Activated CD8-positive, alpha-beta memory T cell treated with anti-CD3 and anti-CD28 coated beads, Interleukin-2, amount 50 U/mL, for 24 hours (primary cell): ENCODE measurements around the gene IKBKE.

Source experiments
- DNase-seq: peaks from one replicate; pipeline ENCODE4 v3.0.0-alpha.2; 2020; ENCODE audit errors: extremely low read depth

The IKBKE gene

GRCh38 chr1:206512058-206512850 is 42.0 kb downstream of the IKBKE start:
- DNase-seq, result no peak

- no peak for DNase-seq
These were observed 42.5 kb downstream of the IKBKE start for GRCh38 chr1:206512851-206513180.

GRCh38 chr1:206513312-206514111 is 43.2 kb downstream of the IKBKE start:
- DNase-seq, result no peak

GRCh38 chr1:206514813-206515387 is 44.6 kb downstream of the IKBKE start:
- no peak for DNase-seq

- no peak for DNase-seq
These were observed 46.4 kb downstream of the IKBKE start for GRCh38 chr1:206516728-206516990.

GRCh38 chr1:206517784-206518183 is 47.5 kb downstream of the IKBKE start:
- DNase-seq, result no peak

- DNase-seq, result no peak
These were observed 47.9 kb downstream of the IKBKE start for GRCh38 chr1:206518206-206518605.

GRCh38 chr1:206518743-206519142 is 48.5 kb downstream of the IKBKE start:
- DNase-seq, result no peak

- DNase-seq, result no peak
These were observed 50.9 kb downstream of the IKBKE start for GRCh38 chr1:206521127-206521526.

- no peak for DNase-seq
These were observed 51.6 kb downstream of the IKBKE start for GRCh38 chr1:206521694-206522402.

- DNase-seq, result no peak
These were observed 54.6 kb downstream of the IKBKE start for GRCh38 chr1:206524739-206525364.

- DNase-seq, result no peak
These were observed 56.0 kb downstream of the IKBKE start for GRCh38 chr1:206526064-206526911.

- no peak for DNase-seq
These were observed 59.1 kb downstream of the IKBKE start for GRCh38 chr1:206529425-206529824.

GRCh38 chr1:206532368-206532767 is 62.1 kb downstream of the IKBKE start:
- no peak for DNase-seq

- DNase-seq, result no peak
These were observed 64.3 kb downstream of the IKBKE start for GRCh38 chr1:206534552-206534951.

GRCh38 chr1:206535853-206536188 is 65.5 kb downstream of the IKBKE start:
- no peak for DNase-seq

GRCh38 chr1:206537141-206537540 is 66.9 kb downstream of the IKBKE start:
- no peak for DNase-seq

- DNase-seq, result no peak
These were observed 68.0 kb downstream of the IKBKE start for GRCh38 chr1:206538086-206538770.

- no peak for DNase-seq
These were observed 68.8 kb downstream of the IKBKE start for GRCh38 chr1:206538901-206539640.
